ENCODE data around the gene KRTAP4-7. TPM values are rescaled to one million over a fixed set of nuclear protein-coding genes. Genes with fewer than 3 reads are reported as not detected.
"Not testable (repeated sequence)": the region's sequence is repeated elsewhere in the genome, so short reads cannot be mapped to it uniquely, and the experiment has no call there.

KRTAP4-7 gene
- total and polyA plus RNA-seq, 2 experiments from 2014 or later, result not detected

- no peak for TF ChIP-seq EZH2 (IDR thresholded peaks at IDR 0.05; ENCODE audit: insufficient read depth, poor library complexity, severe bottlenecking)
Measured at GRCh38 chr17:41052566-41052965, 31.4 kb upstream of the KRTAP4-7 start.

GRCh38 chr17:41054025-41054424, 29.9 kb upstream of the KRTAP4-7 start:
- in situ Hi-C loops (cut with MboI), result no loop called here
- Histone ChIP-seq H3K4me3 (no peak overlapping the region), H3K9me3 (ENCODE audit: low read depth) (no peaks in the 10 kb centered on the region), H3F3A (ENCODE audit: insufficient read depth) (peaks cover 34% of the 10 kb centered on the region), H3K4me2 (ENCODE audit: unreplicated experiment) (no peak overlapping the region), H3K4me1 (ENCODE audit: insufficient read depth) (peaks cover 22% of the 10 kb centered on the region), H3K79me2 (ENCODE audit: insufficient read depth) (no peaks in the 10 kb centered on the region), H3K27me3 (replicated peaks; ENCODE audit: insufficient read depth) (no peaks in the 10 kb centered on the region), H3K36me3 (ENCODE audit: low read depth) (peaks cover 6% of the 10 kb centered on the region; the same call in 1 of the 2 replicates), H2AFZ (no peak overlapping the region), H3K9me2 (ENCODE audit: insufficient read depth) (no peaks in the 10 kb centered on the region), H4K20me1 (ENCODE audit: insufficient read depth) (no peaks in the 10 kb centered on the region), H3K27ac (no peak overlapping the region), H3K9ac (no peak overlapping the region)
- no peak for DNase-seq
- no peak for TF ChIP-seq EZH2 (IDR thresholded peaks at IDR 0.05; ENCODE audit: insufficient read depth, poor library complexity, severe bottlenecking)
- TF ChIP-seq EZH2phosphoT487 (IDR thresholded peaks at IDR 0.05; ENCODE audit: insufficient read depth, low read depth), result no peak
- 94 to 99% methylated on average over 4 of the region's 4 CpGs for WGBS, 2 experiments (ENCODE audit: low coverage in 1 of 2, low lambda C conversion rate in 2 of 2, missing lambda C conversion rate in 2 of 2)

More at GRCh38 chr17:41052566-41052965, 31.4 kb upstream of the KRTAP4-7 start:
- Histone ChIP-seq H3K4me2 (ENCODE audit: unreplicated experiment) (no peak overlapping the region), H3F3A (ENCODE audit: insufficient read depth) (peaks cover 37% of the 10 kb centered on the region), H3K27me3 (replicated peaks; ENCODE audit: insufficient read depth) (no peaks in the 10 kb centered on the region), H3K9me3 (ENCODE audit: low read depth) (no peaks in the 10 kb centered on the region), H3K9me2 (ENCODE audit: insufficient read depth) (no peaks in the 10 kb centered on the region), H3K9ac (no peak overlapping the region), H3K36me3 (ENCODE audit: low read depth) (peaks cover 6% of the 10 kb centered on the region; the same call in 1 of the 2 replicates), H3K27ac (peak overlapping the region; percentile 22), H2AFZ (peak overlapping the region; percentile 31; the same call in 1 of the 2 replicates), H3K4me3 (no peak overlapping the region), H3K79me2 (ENCODE audit: insufficient read depth) (no peaks in the 10 kb centered on the region), H3K4me1 (ENCODE audit: insufficient read depth) (peaks cover 28% of the 10 kb centered on the region), H4K20me1 (ENCODE audit: insufficient read depth) (no peaks in the 10 kb centered on the region)
- peak; percentile 42 for DNase-seq
- in situ Hi-C loops (cut with MboI), result no loop called here

- H3K9me2 ChIP-seq (ENCODE audit: insufficient read depth); H3K4me2 ChIP-seq (ENCODE audit: unreplicated experiment); H3K79me2 ChIP-seq (ENCODE audit: insufficient read depth); H3K9ac ChIP-seq; H3K4me3 ChIP-seq; H3K27me3 ChIP-seq (replicated peaks; ENCODE audit: insufficient read depth); H3K9me3 ChIP-seq (ENCODE audit: low read depth); H4K20me1 ChIP-seq (ENCODE audit: insufficient read depth); in situ Hi-C loops (cut with MboI); DNase-seq; H2AFZ ChIP-seq; H3K36me3 ChIP-seq (ENCODE audit: low read depth); H3K27ac ChIP-seq: not testable (repeated sequence)
- Histone ChIP-seq H3K4me1 (ENCODE audit: insufficient read depth) (peaks cover 23% of the 10 kb centered on the region), H3F3A (ENCODE audit: insufficient read depth) (peaks cover 36% of the 10 kb centered on the region)
- WGBS, 2 experiments (ENCODE audit: low coverage in 1 of 2, low lambda C conversion rate in 2 of 2, missing lambda C conversion rate in 2 of 2), result 67 to 93% methylated on average over 7 to 9 of the region's 9 CpGs
Measured at GRCh38 chr17:41054556-41054955, 29.4 kb upstream of the KRTAP4-7 start.

- DNase-seq; H4K20me1 ChIP-seq (ENCODE audit: insufficient read depth); H3K79me2 ChIP-seq (ENCODE audit: insufficient read depth); H3K27me3 ChIP-seq (replicated peaks; ENCODE audit: insufficient read depth); H3K9ac ChIP-seq; H3K9me3 ChIP-seq (ENCODE audit: low read depth); H3K4me2 ChIP-seq (ENCODE audit: unreplicated experiment); H3K9me2 ChIP-seq (ENCODE audit: insufficient read depth); H3K27ac ChIP-seq; in situ Hi-C loops (cut with MboI); H3K36me3 ChIP-seq (ENCODE audit: low read depth); H3K4me3 ChIP-seq; H2AFZ ChIP-seq: not testable (repeated sequence)
- 46 to 50% methylated on average over 1 of the region's 6 CpGs for WGBS, 2 experiments (ENCODE audit: low coverage in 1 of 2, low lambda C conversion rate in 2 of 2, missing lambda C conversion rate in 2 of 2)
- Histone ChIP-seq H3F3A (ENCODE audit: insufficient read depth) (peaks cover 34% of the 10 kb centered on the region), H3K4me1 (ENCODE audit: insufficient read depth) (peaks cover 27% of the 10 kb centered on the region)
Measured at GRCh38 chr17:41055130-41055529, 28.8 kb upstream of the KRTAP4-7 start, which contains the start of gene KRTAP2-2. Gene KRTAP2-2 (minus strand): TSS chr17:41055230. CDS start chr17:41055211, 19 bp downstream.

- Histone ChIP-seq H3K9ac (no peak overlapping the region), H3K9me2 (ENCODE audit: insufficient read depth) (no peaks in the 10 kb centered on the region), H3K9me3 (ENCODE audit: low read depth) (no peaks in the 10 kb centered on the region), H4K20me1 (ENCODE audit: insufficient read depth) (no peaks in the 10 kb centered on the region), H3K27ac (no peak overlapping the region), H3F3A (ENCODE audit: insufficient read depth) (peaks cover 55% of the 10 kb centered on the region), H3K79me2 (ENCODE audit: insufficient read depth) (no peaks in the 10 kb centered on the region), H3K36me3 (ENCODE audit: low read depth) (peaks cover 6% of the 10 kb centered on the region; the same call in 1 of the 2 replicates), H3K4me3 (no peak overlapping the region), H2AFZ (no peak overlapping the region), H3K4me1 (ENCODE audit: insufficient read depth) (peaks cover 47% of the 10 kb centered on the region), H3K27me3 (replicated peaks; ENCODE audit: insufficient read depth) (no peaks in the 10 kb centered on the region), H3K4me2 (ENCODE audit: unreplicated experiment) (no peak overlapping the region)
- in situ Hi-C loops (cut with MboI), result no loop called here
- TF ChIP-seq EZH2phosphoT487 (IDR thresholded peaks at IDR 0.05; ENCODE audit: insufficient read depth, low read depth) (no peak), EZH2 (IDR thresholded peaks at IDR 0.05; ENCODE audit: insufficient read depth, poor library complexity, severe bottlenecking) (no peak)
- no peak for DNase-seq
- 96 to 100% methylated on average over 1 of the region's 1 CpG for WGBS, 2 experiments (ENCODE audit: low coverage in 1 of 2, low lambda C conversion rate in 2 of 2, missing lambda C conversion rate in 2 of 2)
Measured at GRCh38 chr17:41057547-41057946, 26.4 kb upstream of the KRTAP4-7 start.
